ENCODE measurements around the gene NR2C2AP.

- TF ChIP-seq CTCF (IDR thresholded peaks at IDR 0.05) (no peak), POLR2A (IDR thresholded peaks at IDR 0.05) (no peak)
Measured at GRCh38 chr19:19250196-19250801, 47.1 kb upstream of the NR2C2AP start.

Measured in lower leg skin (tissue), 3 donors.